GM12878 (cell line): ENCODE measurements around the gene KLRB1. TPM values are rescaled to one million over a fixed set of nuclear protein-coding genes. Genes with fewer than 3 reads are reported as not detected.

Experiments
- ATAC-seq: fragments of 200-7000 bp; cut with Tn5 transposase; 3 replicates; pipeline ENCODE4 v1.9.1; 2020; ENCODE audit warnings: mild to moderate bottlenecking, moderate library complexity
- Bru-seq: library from RNA; stranded (reverse); fragments of 400-500 nt; gene quantifications from one replicate; lab custom pipeline; 2021; lab: Mats Ljungman, UMichigan
- BruChase-seq, 2 experiments: library from RNA; stranded (reverse); fragments of 400-500 nt; gene quantifications; one replicate each; lab custom pipeline; 2021; lab: Mats Ljungman, UMichigan
- BruUV-seq: library from RNA; stranded (reverse); fragments of 400-500 nt; replicated peaks from 2 replicates; lab custom pipeline; 2021; lab: Mats Ljungman, UMichigan
- CTCF ChIA-PET: fragments of 300-600 bp; sonication (Branson Sonifier 250); formaldehyde crosslinking; extraction: SDS; loops from one replicate; lab custom pipeline; 2021; ENCODE audit warnings: inconsistent platforms; lab: Yijun Ruan, JAX
- POLR2A ChIA-PET: fragments of 350-600 bp; formaldehyde crosslinking; extraction: SDS; loops from one replicate; lab custom pipeline; 2021; ENCODE audit warnings: inconsistent platforms; lab: Charles Lee
- RAD21 ChIA-PET: fragments of 300-600 bp; sonication (Branson Sonifier 250); formaldehyde crosslinking; loops from one replicate; lab custom pipeline; 2023; ENCODE audit warnings: antibody characterized with exemption; ENCODE audit not compliant: unreplicated experiment; lab: Charles Lee
- SMC1A ChIA-PET: fragments of 300-600 bp; sonication (Branson Sonifier 250); formaldehyde crosslinking; loops from one replicate; lab custom pipeline; 2023; ENCODE audit not compliant: unreplicated experiment, uncharacterized antibody; lab: Charles Lee
- DNase-seq: peaks from one replicate; pipeline ENCODE4 v3.0.0-alpha.2; 2011; ENCODE audit warnings: low read depth, low spot score
- FAIRE-seq: peaks from 3 replicates; lab custom pipeline; 2011; peaks lifted over from hg19 to GRCh38; lab: Jason Lieb, UNC
- H2AFZ ChIP-seq: 2 replicates; pipeline ENCODE4 v1.6.0; 2011; ENCODE audit warnings: low read depth, low read length, control low read depth; ENCODE audit not compliant: control insufficient read depth
- H3K27ac ChIP-seq: 2 replicates; pipeline ENCODE4 v1.5.1; 2011; ENCODE audit warnings: control low read depth; ENCODE audit not compliant: control insufficient read depth, insufficient read depth
- H3K27me3 ChIP-seq, 2 experiments: replicated peaks in 1 of 2; 2 replicates each; pipeline versions ENCODE4 v1.6.0 to v1.6.1; 2011; ENCODE audit warnings: low read length in 1 of 2; ENCODE audit not compliant: control insufficient read depth in 2 of 2, insufficient read depth in 2 of 2
- H3K36me3 ChIP-seq, 2 experiments: 2 replicates each; pipeline ENCODE4 v1.5.1; 2011; ENCODE audit warnings: low read length in 1 of 2; ENCODE audit not compliant: control insufficient read depth in 2 of 2, insufficient read depth in 2 of 2
- H3K4me1 ChIP-seq: 2 replicates; pipeline ENCODE4 v1.6.1; 2011; ENCODE audit warnings: mild to moderate bottlenecking, low read length, moderate library complexity, mixed read lengths; ENCODE audit not compliant: control insufficient read depth, insufficient read depth
- H3K4me2 ChIP-seq: 2 replicates; pipeline ENCODE4 v1.6.0; 2011; ENCODE audit warnings: control low read depth; ENCODE audit not compliant: control insufficient read depth, insufficient read depth
- H3K4me3 ChIP-seq: fragments of 200-600 bp; sonication (generic); 2 replicates; pipeline ENCODE4 v1.5.1; 2016
- H3K79me2 ChIP-seq: 2 replicates; pipeline ENCODE4 v1.6.0; 2011; ENCODE audit warnings: low read length; ENCODE audit not compliant: control insufficient read depth, insufficient read depth
- H3K9ac ChIP-seq: 2 replicates; pipeline ENCODE4 v1.8.0; 2011; ENCODE audit warnings: low read length, control low read depth, mixed read lengths; ENCODE audit not compliant: control insufficient read depth, insufficient read depth
- H3K9me3 ChIP-seq: replicated peaks from 3 replicates; pipeline ENCODE4 v1.5.1; 2011; ENCODE audit warnings: mild to moderate bottlenecking, low read length; ENCODE audit not compliant: control insufficient read depth, insufficient read depth
- H4K20me1 ChIP-seq: 2 replicates; pipeline ENCODE4 v1.6.0; 2011; ENCODE audit not compliant: control insufficient read depth, insufficient read depth
- CBX3 ChIP-seq: fragments of 200-600 bp; sonication (generic); IDR thresholded peaks from 2 replicates; pipeline ENCODE4 v1.6.1; 2016; ENCODE audit warnings: low read depth, borderline replicate concordance
- E2F4 ChIP-seq: IDR thresholded peaks from 2 replicates; pipeline ENCODE4 v1.6.1; 2012; ENCODE audit warnings: low read depth, low read length, improper control_type of control experiment
- E2F8 ChIP-seq: fragments of 450-650 bp; IDR thresholded peaks from 2 replicates; pipeline ENCODE4 v1.6.1; 2018; ENCODE audit warnings: mild to moderate bottlenecking, low read depth, moderate library complexity; ENCODE audit not compliant: partially characterized antibody
- SIX5 ChIP-seq: IDR thresholded peaks from 2 replicates; pipeline ENCODE4 v1.6.1; 2011; ENCODE audit warnings: mild to moderate bottlenecking, low read depth, low read length, moderate library complexity; ENCODE audit not compliant: severe bottlenecking
- SUZ12 ChIP-seq: fragments of 200-600 bp; sonication (generic); IDR thresholded peaks from one replicate; pipeline ENCODE4 v1.6.1; 2018; ENCODE audit warnings: antibody characterized with exemption, mild to moderate bottlenecking; ENCODE audit not compliant: unreplicated experiment
- ZZZ3 ChIP-seq: IDR thresholded peaks from 2 replicates; pipeline ENCODE4 v1.6.1; 2011; ENCODE audit warnings: low read depth; ENCODE audit not compliant: control insufficient read depth, insufficient read length
- WGBS: methylation state at CpG from one replicate; pipeline ENCODE4 v1.1.6; 2016; ENCODE audit warnings: low lambda C conversion rate; ENCODE audit not compliant: insufficient replicate concordance, insufficient coverage; ENCODE audit errors: missing lambda C conversion rate; 5-methylcytosine and 5-hydroxymethylcytosine counted together
- in situ Hi-C: fragments of 300-500 bp; cut with MboI; formaldehyde crosslinking; loops from 9 replicates; pipeline ENCODE4 v1.14.3; 2018; ENCODE audit warnings: mixed read lengths
- intact Hi-C: fragments of 100-400 bp; cut with micrococcal nuclease; formaldehyde crosslinking; loops from one replicate; pipeline ENCODE4 v1.14.2; 2022; ENCODE audit not compliant: unreplicated experiment
- long read RNA-seq, 2 experiments: library from polyadenylated mRNA; unstranded; transcript quantifications; one replicate each; pipeline ENCODE4 v2.0.0, GENCODE V29; 2019 to 2020
- polyA minus RNA-seq, 3 experiments: library from RNA; depleted of rRNA, polyadenylated mRNA; stranded (reverse); fragments of >200 nt; gene quantifications; 2 replicates each; pipeline ENCODE4 v1.2.3, GENCODE V29; 2011
- polyA plus RNA-seq, 11 experiments: library from polyadenylated mRNA; depleted of rRNA in 4 of 11; unstranded in 6 of 11; stranded (reverse) in 5 of 11; fragments of >200 nt; fragmentation: Nextera tagmentation in 4 of 11; fragmentation: Illumina TruSeq in 1 of 11; extraction: Ambion mirVana in 4 of 11; extraction: Trizol in 1 of 11; gene quantifications; 1 replicate in 1 of 11; 2 replicates in 10 of 11; pipeline versions ENCODE4 v1.2.1 to v1.2.3, GENCODE V29; 2011 to 2016; ENCODE audit warnings: inconsistent platforms in 2 of 11, missing spikeins in 2 of 11, low read depth in 1 of 11
- total RNA-seq, 4 experiments: library from RNA; depleted of rRNA in 3 of 4; stranded (reverse); fragments of >200 nt in 3 of 4; fragmentation: Illumina TruSeq in 1 of 4; extraction: Trizol in 1 of 4; gene quantifications; 2 replicates each; pipeline versions ENCODE4 v1.2.1 to v1.2.3, GENCODE V29; 2013 to 2021

KLRB1 gene
- total RNA-seq (2013; cell fraction: nucleolus; rRNA removed), result not detected in 2 replicates
- total RNA-seq (2014; rRNA removed), result not detected in 2 replicates
- not detected in 2 replicates for total RNA-seq (2014; rRNA removed; fragmentation: Illumina TruSeq; extraction: Trizol)
- total RNA-seq (2021), result not detected in 2 replicates
- polyA plus RNA-seq (2011; ENCODE audit: low read depth), result not detected
- polyA plus RNA-seq (2011; rRNA removed), result not detected in 2 replicates
- polyA plus RNA-seq (2011; cell fraction: cytosol; rRNA removed), result not detected in 2 replicates
- not detected in 2 replicates for polyA plus RNA-seq (2011; cell fraction: nucleus; rRNA removed)
- 0.07 TPM in 1 of 2 replicates, not detected in the other for polyA plus RNA-seq (2012)
- polyA plus RNA-seq (2014; fragmentation: Illumina TruSeq; extraction: Trizol), result not detected in 2 replicates
- polyA plus RNA-seq (2014; fragmentation: Nextera tagmentation; extraction: Ambion mirVana), result not detected
- not detected in 2 replicates for polyA plus RNA-seq (2014; rRNA removed)
- polyA plus RNA-seq (2016; fragmentation: Nextera tagmentation; extraction: Ambion mirVana), result not detected
- polyA minus RNA-seq (2011; rRNA and poly(A)+ RNA removed), result not detected in 2 replicates
- not detected in 2 replicates for polyA minus RNA-seq (2011; cell fraction: cytosol; rRNA and poly(A)+ RNA removed)
- not detected in 2 replicates for polyA minus RNA-seq (2011; cell fraction: nucleus; rRNA and poly(A)+ RNA removed)
- not detected for Bru-seq, nascent RNA
- BruChase-seq, experiment 1, labeled RNA remaining after a 6-hour chase, result not detected
- BruChase-seq, experiment 2, labeled RNA remaining after a 2-hour chase, result percentile 17 among the genes with signal in this experiment
- long read RNA-seq, experiment 1, result 0 reads
- long read RNA-seq, experiment 2, result 0 reads

- ChIA-PET POLR2A (no interaction called here), RAD21 (no interaction called here), CTCF (no interaction called here), SMC1A (no interaction called here)
- in situ Hi-C loops, result no loop called here
- Histone ChIP-seq H3K4me1 (no peaks in the 10 kb centered on the region), H4K20me1 (no peaks in the 10 kb centered on the region), H3K36me3 (no peaks in the 10 kb centered on the region), H2AFZ (no peak within 1 kb of the TSS), H3K9ac (no peak within 1 kb of the TSS), H3K27me3 (no peaks in the 10 kb centered on the region; a peak in 1 of 4 replicates), H3K9me3 (no peaks in the 10 kb centered on the region), H3K4me2 (no peak within 1 kb of the TSS), H3K79me2 (no peaks in the 10 kb centered on the region), H3K27ac (no peak within 1 kb of the TSS), H3K4me3 (no peak within 1 kb of the TSS)
- TF ChIP-seq E2F4 (no peak), SIX5 (no peak), E2F8 (no peak), ZZZ3 (no peak), SUZ12 (no peak), CBX3 (no peak)
- intact Hi-C loops, result no loop called here
- WGBS, result 48% methylated on average over 2 of the region's 2 CpGs
- BruUV-seq, result no TSS peak
- FAIRE-seq (no peak), DNase-seq (no peak), ATAC-seq (no peak)
Observed at GRCh38 chr12:9607716-9608115, at the start of gene KLRB1. Gene KLRB1 (minus strand): TSS chr12:9607916. CDS start chr12:9607839, 77 bp downstream.
